ENCODE measurements around the gene DNAH1. TPM values are rescaled to one million over a fixed set of nuclear protein-coding genes. Genes with fewer than 3 reads are reported as not detected.

Gene DNAH1
- total RNA-seq, 1 donor = 8.7 TPM

DNA sequence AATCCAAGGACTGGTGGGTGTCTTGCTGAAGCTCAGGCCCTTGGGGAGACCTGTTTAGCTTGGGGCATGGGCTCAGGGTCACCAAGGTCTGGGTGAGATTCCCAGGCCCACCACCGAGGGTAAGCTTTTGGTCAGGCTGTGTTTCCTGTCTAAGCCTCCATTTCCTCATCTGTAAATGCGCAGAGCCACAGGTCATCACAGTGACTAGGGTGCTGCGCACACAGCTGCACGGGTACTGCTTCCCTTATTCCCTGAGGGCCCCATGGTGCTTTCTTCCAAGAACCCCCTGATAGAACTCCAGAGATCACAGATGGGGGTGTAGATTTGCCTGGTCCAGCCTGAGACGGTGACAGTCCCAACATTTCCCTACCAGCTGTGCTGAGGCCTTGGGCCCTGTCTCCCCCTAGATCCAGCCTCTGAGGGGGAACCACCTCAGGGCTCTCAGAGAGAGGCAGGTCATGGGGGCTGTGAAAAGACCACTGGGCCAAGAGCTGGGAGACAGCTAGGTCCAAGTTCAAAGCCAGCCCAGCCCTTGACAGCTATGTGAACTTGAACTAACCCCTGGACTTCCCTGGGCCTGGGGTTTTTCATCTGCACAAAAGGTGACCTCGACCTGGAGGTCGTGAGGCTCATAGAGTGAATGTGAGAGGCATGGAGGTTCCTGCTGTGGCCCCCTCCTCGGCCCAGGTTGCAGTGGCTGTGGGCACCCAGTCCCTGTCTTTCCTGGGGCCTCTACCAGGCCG lies 68.1 kb downstream of the DNAH1 start:
- Histone ChIP-seq H2AFZ (ENCODE audit: low read length) (no peak overlapping the region), H3K36me3 (ENCODE audit: insufficient read depth, low read length) (no peaks in the 10 kb centered on the region), H3K27ac (ENCODE audit: low read depth, low read length) (no peak overlapping the region), H3K79me2 (ENCODE audit: insufficient read depth, low read length) (no peaks in the 10 kb centered on the region), H3K27me3 (ENCODE audit: insufficient read depth, low read length) (no peaks in the 10 kb centered on the region), H3K4me2 (ENCODE audit: insufficient read depth, low read length) (no peak overlapping the region), H4K20me1 (ENCODE audit: insufficient read depth, low read length) (no peaks in the 10 kb centered on the region), H3K9me3 (ENCODE audit: low read depth, low read length) (no peaks in the 10 kb centered on the region), H3K4me3 (ENCODE audit: insufficient read depth, low read length) (no peak overlapping the region), H3K4me1 (ENCODE audit: insufficient read depth, low read length) (no peaks in the 10 kb centered on the region)
- no peak for DNase-seq (ENCODE audit: insufficient read length, low spot score, missing footprints)
- TF ChIP-seq, protein P1, sequence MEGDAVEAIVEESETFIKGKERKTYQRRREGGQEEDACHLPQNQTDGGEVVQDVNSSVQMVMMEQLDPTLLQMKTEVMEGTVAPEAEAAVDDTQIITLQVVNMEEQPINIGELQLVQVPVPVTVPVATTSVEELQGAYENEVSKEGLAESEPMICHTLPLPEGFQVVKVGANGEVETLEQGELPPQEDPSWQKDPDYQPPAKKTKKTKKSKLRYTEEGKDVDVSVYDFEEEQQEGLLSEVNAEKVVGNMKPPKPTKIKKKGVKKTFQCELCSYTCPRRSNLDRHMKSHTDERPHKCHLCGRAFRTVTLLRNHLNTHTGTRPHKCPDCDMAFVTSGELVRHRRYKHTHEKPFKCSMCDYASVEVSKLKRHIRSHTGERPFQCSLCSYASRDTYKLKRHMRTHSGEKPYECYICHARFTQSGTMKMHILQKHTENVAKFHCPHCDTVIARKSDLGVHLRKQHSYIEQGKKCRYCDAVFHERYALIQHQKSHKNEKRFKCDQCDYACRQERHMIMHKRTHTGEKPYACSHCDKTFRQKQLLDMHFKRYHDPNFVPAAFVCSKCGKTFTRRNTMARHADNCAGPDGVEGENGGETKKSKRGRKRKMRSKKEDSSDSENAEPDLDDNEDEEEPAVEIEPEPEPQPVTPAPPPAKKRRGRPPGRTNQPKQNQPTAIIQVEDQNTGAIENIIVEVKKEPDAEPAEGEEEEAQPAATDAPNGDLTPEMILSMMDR (IDR thresholded peaks at IDR 0.05; ENCODE audit: extremely low read depth, low read depth, low read length) = no peak

DNA sequence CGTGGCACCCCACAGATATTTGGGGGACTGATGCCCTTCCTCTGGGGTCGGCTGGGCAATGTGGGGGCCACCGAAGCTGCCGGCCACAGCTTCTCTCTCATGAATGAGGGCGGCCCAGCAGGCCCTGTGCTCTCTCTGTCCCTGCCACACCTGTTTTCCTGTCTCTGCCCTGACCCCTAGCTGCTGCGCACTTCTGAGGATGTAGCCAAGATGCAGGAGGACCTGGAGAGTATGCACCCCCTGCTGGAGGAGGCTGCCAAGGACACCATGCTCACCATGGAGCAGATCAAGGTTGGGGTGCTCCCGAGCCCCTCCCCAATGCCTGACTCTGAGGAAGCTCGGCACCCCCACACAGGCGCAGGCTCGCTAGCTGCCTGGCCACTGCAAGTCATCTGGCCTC lies 69.0 kb downstream of the DNAH1 start:
- Histone ChIP-seq H4K20me1 (ENCODE audit: insufficient read depth, low read length) (no peaks in the 10 kb centered on the region), H3K27me3 (ENCODE audit: insufficient read depth, low read length) (no peaks in the 10 kb centered on the region), H3K9me3 (ENCODE audit: low read depth, low read length) (no peaks in the 10 kb centered on the region), H3K27ac (ENCODE audit: low read depth, low read length) (no peak overlapping the region), H3K4me3 (ENCODE audit: insufficient read depth, low read length) (no peak overlapping the region), H3K4me1 (ENCODE audit: insufficient read depth, low read length) (no peaks in the 10 kb centered on the region), H3K4me2 (ENCODE audit: insufficient read depth, low read length) (no peak overlapping the region), H3K36me3 (ENCODE audit: insufficient read depth, low read length) (no peaks in the 10 kb centered on the region), H3K79me2 (ENCODE audit: insufficient read depth, low read length) (no peaks in the 10 kb centered on the region), H2AFZ (ENCODE audit: low read length) (no peak overlapping the region)
- TF ChIP-seq, protein P1 (IDR thresholded peaks at IDR 0.05; ENCODE audit: extremely low read depth, low read depth, low read length) = peak; percentile 63
- DNase-seq (ENCODE audit: insufficient read length, low spot score, missing footprints) = peak; percentile 98

GRCh38 chr3:52387481-52387880 lies 71.4 kb downstream of the DNAH1 start:
- Histone ChIP-seq H3K9me3 (ENCODE audit: low read depth, low read length) (no peaks in the 10 kb centered on the region), H3K79me2 (ENCODE audit: insufficient read depth, low read length) (no peaks in the 10 kb centered on the region), H4K20me1 (ENCODE audit: insufficient read depth, low read length) (no peaks in the 10 kb centered on the region), H3K27me3 (ENCODE audit: insufficient read depth, low read length) (no peaks in the 10 kb centered on the region), H3K36me3 (ENCODE audit: insufficient read depth, low read length) (no peaks in the 10 kb centered on the region), H2AFZ (ENCODE audit: low read length) (no peak overlapping the region), H3K27ac (ENCODE audit: low read depth, low read length) (no peak overlapping the region), H3K4me1 (ENCODE audit: insufficient read depth, low read length) (no peaks in the 10 kb centered on the region), H3K4me2 (ENCODE audit: insufficient read depth, low read length) (no peak overlapping the region), H3K4me3 (ENCODE audit: insufficient read depth, low read length) (no peak overlapping the region)
- TF ChIP-seq, protein P1 (IDR thresholded peaks at IDR 0.05; ENCODE audit: extremely low read depth, low read depth, low read length) = no peak
- no peak for DNase-seq (ENCODE audit: insufficient read length, low spot score, missing footprints)

GRCh38 chr3:52388348-52388821 lies 72.3 kb downstream of the DNAH1 start:
- no peak for DNase-seq (ENCODE audit: insufficient read length, low spot score, missing footprints)
- Histone ChIP-seq H3K4me2 (ENCODE audit: insufficient read depth, low read length) (no peak overlapping the region), H3K27ac (ENCODE audit: low read depth, low read length) (no peak overlapping the region), H3K36me3 (ENCODE audit: insufficient read depth, low read length) (no peaks in the 10 kb centered on the region), H3K4me3 (ENCODE audit: insufficient read depth, low read length) (no peak overlapping the region), H2AFZ (ENCODE audit: low read length) (no peak overlapping the region), H3K9me3 (ENCODE audit: low read depth, low read length) (no peaks in the 10 kb centered on the region), H3K79me2 (ENCODE audit: insufficient read depth, low read length) (no peaks in the 10 kb centered on the region), H3K27me3 (ENCODE audit: insufficient read depth, low read length) (no peaks in the 10 kb centered on the region), H3K4me1 (ENCODE audit: insufficient read depth, low read length) (no peaks in the 10 kb centered on the region), H4K20me1 (ENCODE audit: insufficient read depth, low read length) (no peaks in the 10 kb centered on the region)
- TF ChIP-seq, protein P1 (IDR thresholded peaks at IDR 0.05; ENCODE audit: extremely low read depth, low read depth, low read length) = no peak
